SK-MEL-5 (cell line): ENCODE data around the gene ATP1A1. TPM values are rescaled to one million over a fixed set of nuclear protein-coding genes. Genes with fewer than 3 reads are reported as not detected.

Source experiments
- DNase-seq: peaks from one replicate; pipeline ENCODE4 v3.0.0-alpha.2; 2016; ENCODE audit warnings: low read depth, low spot score
- in situ Hi-C: cut with HindIII; loops from 2 replicates; pipeline ENCODE4 v1.10.0; 2016; ENCODE audit warnings: low sequenced_read_pairs, high pct_unique_total_duplicates, low pct_unique_long_range_greater_than_20kb
- total RNA-seq: library from RNA; depleted of rRNA; stranded (reverse); fragments of >200 nt; shearing (Covaris generic); gene quantifications from 2 replicates; pipeline ENCODE4 v1.2.3, GENCODE V29; 2014

ATP1A1 gene
- total RNA-seq, 1 experiment from 2014 or later = 204 TPM

DNA sequence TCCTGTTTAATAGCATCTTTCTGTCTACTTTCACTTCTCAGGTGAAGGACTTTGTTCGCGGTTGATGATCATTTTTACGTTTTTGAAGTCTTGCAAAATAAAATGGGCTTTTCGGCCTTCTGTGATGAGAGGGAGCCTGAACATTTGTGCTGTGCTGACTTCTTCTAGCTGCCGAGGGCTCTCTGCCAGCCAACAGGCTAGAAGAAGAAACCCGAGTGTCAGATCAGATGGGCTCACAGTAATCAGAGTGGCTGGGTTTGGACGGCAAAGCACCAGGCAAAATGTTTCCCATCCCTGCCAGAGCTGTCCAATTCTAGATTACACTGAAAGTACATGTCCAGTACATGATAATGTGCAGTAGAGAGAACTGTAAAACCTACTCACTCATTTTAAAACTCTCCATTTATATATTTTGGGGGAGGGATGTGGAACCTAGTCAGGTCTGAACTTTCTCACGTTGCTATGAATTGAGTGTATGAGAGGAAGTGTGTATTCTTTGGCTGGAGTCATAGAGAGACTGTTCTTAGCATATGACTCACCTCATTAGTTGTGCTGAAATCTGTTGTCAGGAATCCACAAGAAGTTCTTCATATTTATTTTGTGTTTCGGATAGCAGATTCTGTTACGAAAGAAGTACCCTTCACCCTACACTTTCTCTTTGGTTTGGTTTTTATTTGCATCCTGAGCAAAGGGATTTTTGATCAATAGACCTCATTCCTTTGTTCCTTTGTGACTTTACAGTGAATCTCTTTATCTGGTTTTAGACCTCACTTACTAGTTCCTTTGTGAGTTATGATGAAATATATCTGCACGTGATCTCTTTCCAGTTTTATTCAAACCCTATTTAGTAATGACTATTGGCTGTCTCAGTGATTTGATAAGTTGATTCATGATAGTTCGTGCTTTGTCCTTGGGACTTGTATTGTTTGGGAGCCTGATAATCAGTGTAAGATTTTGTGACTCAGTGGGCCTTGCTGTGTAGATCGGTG lies 4.8 kb downstream of the ATP1A1 start:
- in situ Hi-C loops = loop anchor here (25.0 kb wide), 1 partner anchor 109 kb away; no protein-coding TSS in a partner anchor
- peak; percentile 59 for DNase-seq

DNA sequence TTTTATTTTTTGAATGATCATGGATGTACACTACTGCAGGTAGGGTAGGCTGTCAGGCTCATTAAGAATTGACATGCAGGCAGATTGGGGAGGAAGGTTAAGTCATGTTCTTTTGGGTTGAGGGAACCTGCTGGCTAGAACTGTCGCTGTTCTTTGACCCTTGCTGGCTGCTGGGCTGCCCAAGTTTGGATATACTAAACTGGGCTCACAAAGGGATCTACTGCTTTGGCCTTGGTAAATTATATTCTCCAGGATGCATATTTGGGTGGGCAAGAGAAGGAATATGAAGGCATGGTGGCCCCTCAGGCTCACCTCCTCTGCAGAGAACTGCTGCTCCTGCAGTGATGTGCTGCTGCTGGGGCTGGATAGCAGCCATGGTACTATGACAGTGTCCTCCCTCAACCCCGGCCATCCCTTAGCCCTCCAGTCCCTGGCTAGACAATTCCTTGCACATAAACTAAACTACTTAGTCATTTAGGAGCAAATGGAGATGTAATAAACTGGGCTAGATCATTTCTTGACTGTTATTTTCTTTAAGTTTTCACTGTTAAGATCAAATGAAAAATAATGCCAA lies 6.1 kb downstream of the ATP1A1 start:
- in situ Hi-C loops = loop anchor here (25.0 kb wide), 1 partner anchor 108 kb away; no protein-coding TSS in a partner anchor
- no peak for DNase-seq

DNA sequence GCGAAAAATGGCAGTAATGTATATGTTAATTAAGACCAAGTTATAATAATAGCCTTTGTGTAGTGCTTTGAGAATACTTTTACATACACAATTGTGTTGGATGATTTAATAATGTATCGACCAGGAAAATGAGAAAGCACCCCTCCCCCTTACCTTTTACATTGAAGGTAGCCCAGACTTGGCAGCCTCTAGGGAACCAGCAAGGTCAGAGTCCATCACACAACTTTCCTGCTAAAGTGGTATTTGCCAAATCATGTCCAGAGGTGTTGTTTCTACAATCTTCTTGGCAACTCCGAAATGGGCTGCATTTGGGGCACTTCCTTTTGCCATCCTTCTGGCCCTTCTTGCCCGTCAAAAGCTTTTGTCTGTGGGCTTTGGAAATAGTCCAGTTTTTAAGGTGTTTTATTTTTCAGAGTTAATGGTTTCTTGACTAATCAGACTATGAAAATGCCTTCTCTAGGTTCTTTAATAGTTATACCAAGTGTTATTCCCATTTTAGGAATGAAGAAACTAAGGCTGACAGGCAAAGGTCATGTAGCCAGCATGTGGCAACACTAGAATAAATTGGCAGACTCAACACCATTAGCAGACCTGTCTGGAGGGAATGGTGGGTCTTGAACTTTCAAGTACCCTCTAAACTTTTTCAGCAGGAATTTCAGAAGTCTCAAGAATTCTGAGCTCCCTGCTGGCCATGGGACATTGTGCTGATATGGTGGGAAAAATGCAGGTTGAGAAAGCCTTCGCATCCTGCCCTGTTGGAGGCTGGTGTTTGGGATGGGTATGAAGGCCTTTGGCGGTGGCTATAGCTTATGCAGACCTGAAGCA lies 6.8 kb downstream of the ATP1A1 start:
- DNase-seq = no peak
- in situ Hi-C loops = loop anchor here (25.0 kb wide), 1 partner anchor 107 kb away; no protein-coding TSS in a partner anchor

DNA sequence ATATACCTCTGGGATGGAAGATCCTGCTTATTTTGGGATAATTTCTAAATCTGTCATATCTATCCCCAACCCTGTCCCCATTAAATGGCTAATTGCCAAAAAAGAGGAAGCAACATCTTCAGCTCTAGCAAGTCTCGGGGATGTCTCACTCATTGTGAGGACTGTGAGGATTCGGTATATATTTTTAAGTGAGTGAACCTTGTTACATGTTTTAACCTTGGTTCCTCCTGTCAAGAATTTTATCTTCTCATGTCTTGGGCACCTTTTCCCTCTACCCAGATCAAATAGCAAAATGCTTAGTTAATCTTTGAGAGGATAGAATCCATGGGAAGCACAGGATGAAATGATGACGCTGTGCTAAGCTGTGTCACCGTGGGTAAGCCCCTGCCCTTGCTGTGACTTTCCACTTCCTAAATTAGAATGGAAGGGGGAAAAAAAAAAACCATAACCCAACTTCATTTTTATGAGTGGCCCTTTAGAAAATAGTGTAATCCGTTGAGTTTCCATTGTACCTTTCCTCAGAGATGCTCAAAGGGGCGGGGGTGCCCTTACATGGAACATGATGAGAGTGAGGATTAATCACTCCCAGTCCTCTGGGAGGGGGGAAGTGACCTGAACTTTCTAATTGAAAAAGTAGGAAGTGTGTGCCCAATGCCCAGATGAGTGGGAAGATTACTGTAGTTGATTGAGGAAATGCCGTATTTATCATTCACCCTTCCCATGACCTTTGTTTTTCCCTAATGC lies 7.6 kb downstream of the ATP1A1 start:
- in situ Hi-C loops = loop anchor here (25.0 kb wide), 1 partner anchor 107 kb away; no protein-coding TSS in a partner anchor
- DNase-seq = no peak

DNA sequence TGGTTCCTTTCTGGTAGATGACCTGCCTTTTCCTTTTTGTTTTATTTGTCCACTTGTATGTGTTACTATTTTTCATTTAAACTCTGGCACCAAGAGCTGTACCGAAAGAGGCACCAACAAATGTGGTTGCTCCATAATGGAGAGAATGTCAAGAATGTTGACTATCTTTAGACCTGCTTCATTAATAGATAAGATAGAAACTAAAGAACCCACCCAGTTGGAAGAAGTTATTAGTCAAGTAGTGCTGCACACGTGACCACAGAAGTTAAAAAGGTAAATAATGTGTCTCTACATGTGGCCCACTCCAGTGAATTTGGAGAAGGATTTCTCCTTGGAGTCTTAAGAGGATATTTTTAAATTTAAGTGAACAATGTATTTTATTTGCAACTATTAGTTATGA lies 9.3 kb downstream of the ATP1A1 start:
- no peak for DNase-seq
- in situ Hi-C loops = loop anchor here (25.0 kb wide), 1 partner anchor 105 kb away; no protein-coding TSS in a partner anchor

DNA sequence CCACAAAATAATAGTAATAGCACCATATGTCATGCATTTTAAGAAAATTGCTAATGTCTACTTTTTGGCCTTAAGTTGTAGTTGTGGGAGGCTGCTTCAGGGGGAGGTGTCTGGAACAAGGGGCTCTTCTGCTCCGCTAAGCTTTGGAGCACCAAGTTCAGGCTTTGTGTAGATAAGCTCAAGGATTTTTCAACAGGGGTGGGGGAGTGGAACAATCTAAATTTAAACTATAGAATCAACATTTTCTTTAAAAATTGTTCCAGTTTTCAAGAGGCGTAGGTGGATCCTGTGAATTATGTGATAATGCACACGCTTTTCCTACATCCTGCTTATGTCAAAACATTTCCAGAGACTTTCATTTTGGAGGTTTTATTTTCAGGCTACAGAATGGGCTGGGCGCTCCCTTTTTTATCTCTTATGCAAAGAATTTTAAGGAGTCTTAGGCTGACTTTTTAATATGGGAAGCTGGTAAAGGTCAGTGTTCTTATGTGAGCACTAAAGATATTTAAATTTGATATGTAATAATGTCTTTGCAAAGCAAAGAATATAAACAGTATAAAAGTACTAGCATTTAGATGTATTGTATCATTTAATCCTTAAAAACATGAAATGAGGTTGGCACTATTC lies 9.9 kb downstream of the ATP1A1 start:
- no peak for DNase-seq
- in situ Hi-C loops = loop anchor here (25.0 kb wide), 1 partner anchor 104 kb away; no protein-coding TSS in a partner anchor

DNA sequence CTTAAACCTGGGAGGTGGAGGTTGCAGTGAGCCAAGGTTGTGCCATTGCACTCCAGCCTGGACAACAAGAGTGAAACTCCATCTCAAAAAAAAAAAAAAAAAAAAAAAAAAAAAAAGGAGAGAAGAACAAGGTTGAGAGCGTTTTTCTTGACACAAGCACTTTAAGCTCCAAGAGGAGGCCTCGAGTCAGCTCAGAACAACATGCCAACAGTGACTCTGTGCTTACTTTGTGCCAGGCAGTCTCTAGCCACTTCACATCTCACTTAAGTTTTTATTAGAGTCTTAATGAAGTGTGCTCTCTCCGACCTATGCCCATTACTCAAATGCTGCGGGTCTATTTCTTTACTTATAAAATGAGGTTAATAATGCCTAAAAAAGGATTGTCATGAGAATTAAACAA lies 13.0 kb downstream of the ATP1A1 start:
- no peak for DNase-seq
- in situ Hi-C loops = loop anchor here (25.0 kb wide), 1 partner anchor 101 kb away; no protein-coding TSS in a partner anchor

DNA sequence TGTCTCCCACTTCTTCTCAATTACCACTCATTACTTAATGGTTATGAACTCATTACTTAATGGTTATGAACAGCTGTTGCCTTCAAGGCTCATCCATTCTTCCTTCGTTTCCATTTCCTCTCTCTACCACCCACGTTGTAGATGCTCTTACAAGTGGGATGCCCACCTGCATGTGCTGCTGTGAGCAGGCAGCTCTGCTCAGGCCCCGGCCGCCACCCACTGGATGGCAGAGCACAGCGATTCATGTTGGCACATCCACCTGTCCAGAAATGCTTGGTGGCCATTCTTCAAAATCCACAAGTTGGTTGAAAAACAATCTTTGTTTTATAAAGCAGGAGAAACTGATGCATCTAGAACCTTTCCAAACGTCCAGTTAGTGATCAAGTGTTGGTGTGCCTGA lies 14.5 kb downstream of the ATP1A1 start:
- no peak for DNase-seq
- in situ Hi-C loops = loop anchor here (25.0 kb wide), 1 partner anchor 100 kb away; no protein-coding TSS in a partner anchor

DNA sequence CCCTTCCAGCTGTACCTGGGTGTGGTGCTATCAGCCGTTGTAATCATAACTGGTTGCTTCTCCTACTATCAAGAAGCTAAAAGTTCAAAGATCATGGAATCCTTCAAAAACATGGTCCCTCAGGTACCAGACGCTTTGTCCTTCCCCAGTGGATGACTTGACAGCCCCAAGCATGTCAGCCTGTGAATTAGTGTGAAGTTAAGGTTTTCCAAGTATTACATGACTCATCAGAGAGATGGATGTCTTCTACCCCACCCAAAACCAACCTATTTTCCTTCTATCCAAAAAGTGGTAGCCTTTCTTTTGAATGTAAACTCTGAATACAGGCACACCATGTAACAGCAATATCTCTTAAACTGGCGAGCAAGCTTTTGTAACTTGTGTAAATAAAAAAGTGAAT lies 15.1 kb downstream of the ATP1A1 start:
- no peak for DNase-seq
- in situ Hi-C loops = loop anchor here (25.0 kb wide), 1 partner anchor 99 kb away; no protein-coding TSS in a partner anchor

DNA sequence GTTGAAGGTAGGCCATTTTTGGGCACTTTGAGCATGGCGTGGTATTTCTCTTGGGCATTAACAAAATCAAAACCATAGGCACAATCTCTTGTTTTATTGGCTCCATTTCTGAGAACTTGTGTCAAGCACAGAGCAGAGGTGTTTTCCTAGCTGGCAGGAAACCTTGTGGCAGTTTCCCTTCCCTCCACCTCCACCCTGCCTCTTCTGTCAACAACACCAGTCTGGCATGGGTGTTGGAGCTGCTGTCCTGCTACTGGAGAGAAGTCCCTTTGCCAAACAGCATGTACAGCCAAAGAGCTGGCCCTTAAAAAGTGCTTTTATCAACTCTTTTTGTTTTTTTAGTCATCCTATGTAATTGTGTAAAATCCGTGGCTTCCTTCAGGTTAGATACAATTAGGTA lies 16.0 kb downstream of the ATP1A1 start:
- no peak for DNase-seq
- in situ Hi-C loops = loop anchor here (25.0 kb wide), 1 partner anchor 98 kb away; no protein-coding TSS in a partner anchor

DNA sequence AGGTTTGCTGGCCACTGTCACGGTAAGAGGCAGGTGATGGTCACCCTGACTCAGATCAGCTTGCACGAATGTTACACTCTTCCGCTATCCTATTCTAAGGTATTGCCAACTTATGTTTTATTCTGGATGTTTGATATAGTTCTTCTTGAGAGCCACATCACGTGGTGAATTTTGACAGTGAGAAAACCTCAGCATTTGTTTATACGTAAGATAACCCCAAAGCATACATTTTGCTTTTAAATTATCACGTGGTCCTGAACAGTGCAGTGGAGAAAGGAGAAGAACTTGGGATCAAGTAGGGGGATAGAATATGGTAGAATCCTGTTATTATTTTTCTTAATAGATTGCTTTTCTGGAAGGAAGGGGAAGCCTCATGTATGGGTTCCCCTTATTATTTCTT lies 16.6 kb downstream of the ATP1A1 start:
- no peak for DNase-seq
- in situ Hi-C loops = loop anchor here (25.0 kb wide), 1 partner anchor 98 kb away; no protein-coding TSS in a partner anchor

DNA sequence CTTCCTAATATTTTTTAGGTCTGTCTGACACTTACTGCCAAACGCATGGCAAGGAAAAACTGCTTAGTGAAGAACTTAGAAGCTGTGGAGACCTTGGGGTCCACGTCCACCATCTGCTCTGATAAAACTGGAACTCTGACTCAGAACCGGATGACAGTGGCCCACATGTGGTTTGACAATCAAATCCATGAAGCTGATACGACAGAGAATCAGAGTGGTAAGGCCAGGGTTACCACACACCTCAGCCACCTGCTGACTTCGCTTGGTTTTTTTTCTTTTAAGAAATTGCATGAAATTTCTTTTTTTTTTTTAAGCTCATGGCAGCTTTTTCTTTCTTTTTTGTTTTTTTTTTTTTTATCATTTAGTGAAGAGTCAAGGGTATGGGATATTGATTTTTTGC lies 17.2 kb downstream of the ATP1A1 start:
- in situ Hi-C loops = loop anchor here (25.0 kb wide), 1 partner anchor 97 kb away; no protein-coding TSS in a partner anchor

DNA sequence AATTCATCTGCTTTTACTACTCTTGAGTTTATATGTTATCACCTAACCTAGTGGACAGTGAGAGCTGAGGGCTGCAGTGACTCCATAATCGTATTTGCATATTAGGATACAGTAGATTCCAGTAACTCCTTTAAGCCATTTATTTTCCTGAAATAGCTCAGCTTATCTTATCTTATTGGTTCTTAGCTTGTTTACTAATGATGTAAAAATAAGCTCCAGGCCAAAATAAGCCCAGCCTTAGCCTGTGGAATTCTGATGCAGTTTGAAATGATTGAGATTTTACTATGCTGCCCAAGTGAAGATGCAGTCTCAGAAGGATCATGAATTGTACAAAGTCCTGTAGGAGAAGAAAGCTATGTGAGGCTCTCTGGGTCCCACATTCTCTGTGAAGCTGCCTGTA lies 18.1 kb downstream of the ATP1A1 start:
- DNase-seq = no peak

More for the DNA sequence above, 17.2 kb downstream of the ATP1A1 start:
- no peak for DNase-seq

DNA sequence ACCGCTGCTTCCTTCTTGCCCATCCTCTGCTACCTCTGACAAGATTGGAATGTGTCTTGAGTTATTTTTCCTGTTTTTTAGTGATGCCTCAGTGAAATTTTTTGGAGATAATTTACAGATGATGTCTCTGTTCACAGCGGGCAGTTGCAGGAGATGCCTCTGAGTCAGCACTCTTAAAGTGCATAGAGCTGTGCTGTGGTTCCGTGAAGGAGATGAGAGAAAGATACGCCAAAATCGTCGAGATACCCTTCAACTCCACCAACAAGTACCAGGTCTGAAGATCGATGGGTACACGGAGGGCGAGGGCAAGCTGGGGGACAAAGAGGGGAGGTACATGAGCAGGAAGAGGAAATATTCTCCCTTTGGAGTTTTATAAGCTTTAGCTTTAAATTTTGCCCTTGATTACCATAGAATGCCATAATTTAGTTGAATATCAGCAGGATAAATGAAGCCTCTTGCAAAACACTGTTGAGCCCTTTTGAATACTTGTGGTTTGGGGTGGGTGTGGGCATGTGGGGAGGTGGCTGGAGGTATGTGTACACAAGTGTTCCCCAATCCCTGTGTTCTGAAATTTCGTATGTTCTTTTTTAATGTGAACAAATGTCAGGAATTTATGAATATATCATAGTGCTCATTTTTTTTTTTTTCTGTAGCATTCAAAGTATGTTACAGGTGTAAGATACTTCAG lies 19.8 kb downstream of the ATP1A1 start:
- in situ Hi-C loops = loop anchor here (25.0 kb wide), 1 partner anchor 94 kb away; no protein-coding TSS in a partner anchor
- DNase-seq = no peak

More for the DNA sequence above, 18.1 kb downstream of the ATP1A1 start:
- in situ Hi-C loops = loop anchor here (25.0 kb wide), 1 partner anchor 96 kb away; no protein-coding TSS in a partner anchor

DNA sequence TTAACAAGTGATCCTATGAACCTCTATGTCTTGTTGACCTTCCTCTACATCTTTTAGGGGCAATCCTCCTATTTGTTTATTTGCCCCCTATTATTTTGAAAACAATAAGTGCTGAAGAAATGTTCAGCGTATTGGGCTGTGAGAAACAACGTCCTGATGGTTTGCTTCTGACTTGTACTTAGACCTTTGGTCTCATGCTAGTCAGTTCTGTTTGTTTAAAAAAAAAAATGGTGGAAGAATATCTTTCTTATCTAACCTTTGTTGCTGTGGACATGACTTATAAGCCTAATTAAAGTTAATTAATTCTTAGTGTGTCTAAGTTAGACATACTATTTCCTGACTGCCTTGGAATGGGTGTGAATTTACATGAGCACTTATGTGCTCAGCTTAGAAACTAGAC lies 20.7 kb downstream of the ATP1A1 start:
- in situ Hi-C loops = loop anchor here (25.0 kb wide), 1 partner anchor 94 kb away; no protein-coding TSS in a partner anchor
- no peak for DNase-seq
